GM10266 (cell line): ENCODE data around the gene GRIPAP1.

Source experiments
- DNase-seq: peaks from one replicate; pipeline ENCODE4 v3.0.0; 2012; ENCODE audit errors: extremely low spot score
- CTCF ChIP-seq: IDR thresholded peaks from 2 replicates; pipeline ENCODE4 v1.5.1; 2012; ENCODE audit warnings: mild to moderate bottlenecking, low read depth; ENCODE audit not compliant: control insufficient read depth, insufficient read depth; ENCODE audit errors: missing control alignments

Gene GRIPAP1

GRCh38 chrX:48957827-48958634 is 44.0 kb downstream of the GRIPAP1 start:
- no peak for TF ChIP-seq CTCF
- DNase-seq, result peak; percentile 91

- DNase-seq, result peak; percentile 87
- no peak for TF ChIP-seq CTCF
Observed at GRCh38 chrX:48957477-48957826, 44.6 kb downstream of the GRIPAP1 start, which contains the start of gene OTUD5. TSS of gene OTUD5 (minus strand) at chrX:48957607. CDS start at chrX:48957570, 37 bp downstream.

- TF ChIP-seq CTCF, result no peak
- no peak for DNase-seq
Observed at GRCh38 chrX:48956728-48957414, 45.2 kb downstream of the GRIPAP1 start.

- DNase-seq, result no peak
- no peak for TF ChIP-seq CTCF
Observed at GRCh38 chrX:48948589-48948988, 53.5 kb downstream of the GRIPAP1 start.

GRCh38 chrX:48945517-48946348 is 56.3 kb downstream of the GRIPAP1 start:
- DNase-seq, result no peak
- TF ChIP-seq CTCF, result peak; percentile 70

GRCh38 chrX:48942895-48943294 is 59.2 kb downstream of the GRIPAP1 start:
- no peak for TF ChIP-seq CTCF
- DNase-seq, result no peak
